T47D (cell line): ENCODE measurements around the gene NEK7.

ENCODE experiments used
- DNase-seq, 2 experiments: peaks; one replicate each; pipeline versions ENCODE4 v3.0.0 to v3.0.0-alpha.2; 2011 to 2012; ENCODE audit warnings: low read depth in 1 of 2, low spot score in 1 of 2
- JUND ChIP-seq: IDR thresholded peaks from 2 replicates; pipeline ENCODE4 v1.6.1; 2012; ENCODE audit warnings: low read depth
- in situ Hi-C: cut with HindIII; loops from 2 replicates; pipeline ENCODE4 v1.10.0; 2016; ENCODE audit warnings: low sequenced_read_pairs, low pct_unique_long_range_greater_than_20kb

NEK7 gene

DNA sequence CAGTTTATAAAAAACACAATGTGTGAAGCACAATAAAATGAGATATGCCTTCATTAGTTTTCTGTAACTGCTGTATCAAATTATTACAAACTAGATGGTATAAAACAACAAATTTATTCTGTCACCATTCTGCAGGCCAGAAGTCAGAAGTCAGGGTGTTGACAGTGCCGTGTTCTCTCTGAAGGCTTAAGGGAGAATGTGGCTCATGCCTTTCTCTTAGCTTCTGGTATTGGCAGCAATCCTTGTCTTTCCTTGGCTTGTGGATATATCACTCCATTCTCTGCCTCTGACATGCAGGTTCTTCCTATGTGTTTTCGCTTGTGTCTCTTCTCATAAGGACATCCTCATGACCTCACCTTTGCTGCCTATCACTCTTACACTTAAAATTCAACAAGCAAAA, 10.1 kb downstream of the NEK7 start:
- in situ Hi-C loops, result no loop called here
- no peak for DNase-seq
- TF ChIP-seq JUND, result no peak

DNA sequence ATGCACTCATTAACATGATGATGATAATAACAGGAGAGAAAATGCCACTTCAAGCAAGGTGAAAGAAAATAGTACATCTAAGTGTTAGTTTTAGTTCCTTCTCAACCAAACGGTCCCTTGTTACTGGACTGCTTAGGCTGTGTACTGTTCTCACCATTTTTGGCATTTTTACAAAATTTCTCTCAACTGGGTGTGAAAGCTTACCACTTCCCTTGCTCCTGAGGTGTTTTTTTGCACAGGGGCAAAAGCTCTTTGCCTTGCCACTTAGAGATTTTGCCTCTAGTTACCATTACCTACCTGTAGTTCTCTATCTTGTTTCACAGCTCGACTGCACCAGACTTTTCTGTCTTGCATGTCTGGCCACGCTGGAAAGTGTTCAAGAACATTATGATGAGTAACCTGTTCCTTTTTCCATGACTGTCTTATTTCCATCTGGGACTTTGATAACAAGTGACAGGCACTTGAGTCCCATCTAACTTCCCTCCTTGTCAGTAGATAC, 10.7 kb downstream of the NEK7 start:
- in situ Hi-C loops, result no loop called here

DNA sequence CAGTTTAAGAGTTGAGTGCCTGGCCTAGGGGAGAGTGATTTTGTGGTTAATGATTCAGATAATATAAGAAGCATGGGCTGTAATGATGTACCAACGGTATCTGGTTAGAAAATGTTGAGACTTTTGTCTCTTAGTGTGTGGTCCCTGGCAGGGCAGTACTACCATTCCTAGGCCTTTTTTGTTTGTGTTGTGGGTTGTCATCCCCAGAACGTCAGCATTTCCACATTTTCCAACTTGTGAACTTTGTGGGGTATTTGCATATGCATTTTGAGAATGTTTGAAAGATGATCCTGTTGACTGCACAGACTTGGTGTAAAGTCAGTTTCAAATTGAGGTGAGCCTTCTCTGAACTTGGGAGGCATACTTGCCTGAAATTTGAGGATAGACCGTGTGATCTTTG, 11.4 kb downstream of the NEK7 start:
- TF ChIP-seq JUND, result no peak
- peak in 1 of 2 experiments; percentile 24 for DNase-seq
- in situ Hi-C loops, result no loop called here

More for the DNA sequence above, 10.7 kb downstream of the NEK7 start:
- no peak for TF ChIP-seq JUND
- DNase-seq, result no peak

DNA sequence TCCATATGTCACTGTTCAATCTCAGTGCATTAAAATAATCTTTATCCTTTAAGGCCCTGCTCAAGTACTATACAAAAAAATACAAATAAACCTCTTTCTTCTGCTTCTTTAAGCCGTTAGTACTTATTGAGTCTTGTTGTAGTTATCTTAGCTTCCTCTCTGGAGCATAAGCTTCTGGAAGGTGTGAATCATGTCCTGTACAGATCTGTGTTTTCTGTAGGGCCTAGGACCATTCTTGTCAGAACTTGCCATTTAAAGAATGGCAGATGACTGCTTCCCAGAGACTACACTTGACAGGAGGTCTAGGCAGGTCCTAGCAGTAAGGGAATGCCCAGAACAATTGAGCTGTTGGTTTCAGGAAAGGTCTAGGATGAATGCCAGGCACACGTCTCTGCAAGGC, 12.9 kb downstream of the NEK7 start:
- no peak for TF ChIP-seq JUND

DNA sequence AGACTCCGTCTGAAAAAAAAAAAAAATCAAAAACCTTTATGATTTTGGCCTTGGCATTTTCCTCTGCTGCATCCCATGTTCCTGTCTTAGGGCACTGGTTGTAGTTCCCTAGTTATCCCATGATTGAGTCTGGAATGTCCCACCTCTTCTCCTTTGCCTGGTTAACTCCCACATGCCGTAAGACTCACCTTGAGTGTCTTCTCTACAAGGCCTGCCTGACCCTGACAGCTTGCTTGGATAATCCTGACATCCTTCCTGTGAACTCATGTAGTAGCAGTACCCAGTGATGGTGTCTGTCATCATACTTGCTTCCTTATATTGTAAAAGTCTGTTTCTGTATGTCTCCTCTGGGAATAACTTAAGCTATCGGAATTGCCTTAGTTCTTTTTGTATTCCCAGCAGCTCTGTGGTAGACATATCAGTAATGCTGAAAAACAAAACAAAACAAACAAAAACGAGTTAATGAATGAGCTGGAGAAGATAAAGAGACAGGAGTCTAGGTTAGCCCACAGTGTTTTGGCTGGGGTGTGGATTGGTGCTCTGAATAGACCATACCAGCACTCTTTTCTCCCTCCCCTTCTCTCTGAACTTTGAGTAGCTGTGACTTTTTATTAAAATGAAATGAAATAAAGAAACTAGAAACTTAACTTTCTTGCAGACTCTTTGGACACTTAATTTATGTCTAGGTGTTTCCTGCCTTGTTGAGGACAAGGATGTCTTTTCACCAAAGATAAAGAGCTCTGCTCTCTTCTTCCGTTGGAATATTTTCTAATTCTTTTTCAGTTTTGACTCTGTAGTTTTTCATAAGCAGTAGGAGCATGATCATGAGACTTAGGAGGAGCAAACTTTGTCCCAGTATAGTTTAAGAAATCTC, 15.1 kb downstream of the NEK7 start:
- DNase-seq, result no peak
- TF ChIP-seq JUND, result no peak
- in situ Hi-C loops, result no loop called here

More for the DNA sequence above, 12.9 kb downstream of the NEK7 start:
- DNase-seq, result no peak
- in situ Hi-C loops, result no loop called here

DNA sequence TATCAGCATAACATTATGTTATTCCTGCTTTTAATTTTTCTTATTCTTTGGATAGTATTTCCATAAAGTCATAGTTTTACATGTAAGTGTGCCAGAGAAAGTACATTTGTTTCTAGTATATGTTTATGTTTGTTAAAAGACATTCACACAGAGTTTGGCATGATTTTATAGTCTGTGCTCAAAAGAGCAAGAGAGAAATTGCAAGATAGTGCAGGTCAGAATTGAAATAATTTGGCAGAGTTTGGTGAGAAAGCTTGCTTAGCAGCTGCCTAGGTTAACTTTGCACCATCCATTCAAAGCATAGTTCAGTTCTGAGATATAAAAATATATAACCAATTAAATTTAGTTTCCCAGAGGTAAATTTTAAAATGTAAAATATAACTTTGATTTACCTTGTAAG, 17.0 kb downstream of the NEK7 start:
- no peak for TF ChIP-seq JUND
- in situ Hi-C loops, result no loop called here
- DNase-seq, result no peak

DNA sequence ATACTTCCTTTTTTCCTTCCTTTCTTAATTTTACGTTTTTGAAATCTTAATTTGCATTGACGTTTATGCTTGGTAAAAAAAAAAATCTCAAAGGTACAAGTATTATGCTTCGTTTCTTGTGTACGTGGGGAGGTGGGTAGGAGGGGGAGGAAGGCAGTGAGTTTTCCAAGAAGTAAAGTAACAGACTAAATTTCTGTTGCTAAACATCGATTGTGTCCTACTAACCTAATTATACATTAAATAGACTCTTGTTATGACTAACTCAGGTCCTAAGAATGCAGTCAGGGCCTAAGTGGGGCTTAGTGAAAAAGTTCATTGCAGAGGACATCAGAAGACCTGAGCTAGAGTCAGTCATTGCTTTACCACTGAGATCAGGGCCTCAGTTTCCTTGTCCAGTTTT, 17.5 kb downstream of the NEK7 start:
- in situ Hi-C loops, result no loop called here
- no peak for TF ChIP-seq JUND
- DNase-seq, result no peak

DNA sequence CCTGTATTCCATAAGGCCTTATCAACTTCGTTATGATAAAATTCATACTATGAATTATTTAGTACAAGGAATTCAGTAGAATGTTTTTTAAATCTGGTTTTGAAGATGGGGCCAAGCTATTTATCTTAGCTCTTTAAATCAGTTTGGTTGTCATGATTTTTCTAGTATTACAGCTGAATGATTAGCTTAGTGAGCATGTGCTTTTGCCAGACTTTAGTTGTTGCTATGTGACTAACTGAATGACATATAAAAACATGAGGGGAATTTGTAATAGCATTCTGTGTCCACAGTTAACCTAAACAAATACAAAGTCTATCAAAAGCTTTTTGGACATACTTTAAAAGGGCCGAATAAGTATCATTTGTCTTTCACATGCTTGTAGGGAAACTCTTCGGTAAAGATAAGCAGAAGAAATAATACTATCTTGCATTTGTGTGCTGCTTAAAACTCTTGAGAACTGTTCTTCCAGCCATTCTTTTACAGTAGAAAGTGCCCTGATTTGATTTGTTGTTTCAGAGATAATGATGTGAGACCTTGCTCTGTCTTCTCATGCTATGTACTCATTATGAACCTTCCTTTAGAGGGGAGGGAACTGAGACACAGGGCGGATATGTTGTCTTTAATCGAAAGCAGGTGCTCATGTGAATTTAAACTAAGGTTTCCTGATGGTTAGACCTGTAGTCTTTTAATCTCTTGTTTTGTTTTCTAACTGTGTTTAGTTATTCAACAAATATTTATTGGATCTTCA, 18.8 kb downstream of the NEK7 start:
- in situ Hi-C loops, result no loop called here
- no peak for DNase-seq
- TF ChIP-seq JUND, result no peak

DNA sequence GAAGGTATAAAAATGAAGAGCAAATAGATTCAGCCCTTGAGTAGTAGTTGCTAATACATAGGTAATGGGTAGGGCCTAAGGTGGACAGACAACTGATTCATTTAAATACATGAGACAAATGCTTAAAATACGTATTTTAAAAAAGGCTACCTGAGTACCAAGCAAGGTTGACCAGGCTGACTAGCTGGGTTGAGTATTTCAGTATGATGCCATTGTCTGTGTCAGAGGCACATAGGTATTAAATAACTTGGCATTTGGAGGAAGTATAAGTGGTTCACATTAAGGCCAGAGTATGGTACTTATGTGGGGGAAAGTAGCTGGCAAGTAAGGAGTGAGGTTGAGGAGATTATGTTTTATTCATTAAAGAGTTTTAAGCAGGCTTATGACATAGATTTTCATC, 19.4 kb downstream of the NEK7 start:
- DNase-seq, result no peak
- in situ Hi-C loops, result no loop called here
- no peak for TF ChIP-seq JUND

DNA sequence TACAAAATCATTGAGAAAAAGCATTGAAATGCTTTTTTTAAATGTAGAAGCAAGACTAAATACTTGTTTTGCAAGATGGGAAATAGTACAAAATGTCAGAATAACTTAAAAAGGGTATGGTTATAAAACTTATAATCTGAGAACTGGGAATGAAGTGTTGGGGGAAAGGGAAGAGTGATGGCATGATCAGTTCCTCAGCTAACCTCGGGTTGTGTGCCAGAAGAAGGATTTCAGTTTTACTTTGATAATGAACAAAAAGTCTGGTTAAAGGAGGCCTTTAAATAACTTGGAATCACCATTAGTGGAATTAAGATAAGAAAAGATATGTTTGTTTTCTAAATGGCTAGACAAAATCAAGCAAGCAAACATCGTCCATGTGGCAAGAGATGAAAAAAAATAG, 20.7 kb downstream of the NEK7 start:
- in situ Hi-C loops, result no loop called here
- DNase-seq, result no peak
- TF ChIP-seq JUND, result no peak

DNA sequence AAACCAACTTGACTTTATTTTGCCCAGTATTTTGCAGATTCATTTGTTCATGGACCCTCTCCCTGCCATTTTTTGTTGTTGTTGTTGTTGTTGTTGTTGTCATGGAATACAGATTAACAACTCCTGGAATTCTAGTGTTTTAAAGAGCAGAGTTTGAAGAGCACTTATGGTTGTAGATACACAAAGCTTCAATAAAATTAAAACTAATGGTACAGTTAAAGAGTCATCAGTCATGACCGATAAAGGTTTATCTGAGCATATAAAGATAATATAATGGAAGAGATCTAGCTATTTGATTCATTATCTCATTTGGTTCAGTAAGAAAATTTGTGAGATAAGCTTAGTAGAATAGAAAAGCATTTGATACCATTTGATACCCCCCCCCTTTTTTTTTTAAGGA, 21.8 kb downstream of the NEK7 start:
- no peak for DNase-seq
- in situ Hi-C loops, result no loop called here

DNA sequence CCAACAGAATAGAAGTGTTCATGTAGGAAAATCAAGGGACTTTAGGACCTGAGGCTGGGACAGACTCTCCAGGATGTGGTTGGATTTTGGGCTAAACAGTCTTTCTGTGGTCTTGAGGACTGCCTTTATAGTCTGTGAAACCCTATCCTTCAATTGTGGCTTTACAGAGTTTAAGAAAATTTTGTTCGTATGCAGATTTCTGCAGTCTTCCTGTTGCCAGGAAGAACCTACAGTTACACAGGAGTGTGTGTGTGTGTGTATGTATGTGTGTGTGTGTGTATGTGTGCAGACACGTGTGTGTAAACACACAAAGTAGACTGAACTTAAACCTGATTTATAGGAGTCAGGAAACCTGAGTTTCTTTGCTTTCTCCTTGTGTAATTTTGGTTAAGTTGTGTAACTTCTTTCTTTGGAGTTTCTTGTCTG, 22.8 kb downstream of the NEK7 start:
- in situ Hi-C loops, result no loop called here
- no peak for DNase-seq

More for the DNA sequence above, 21.8 kb downstream of the NEK7 start:
- no peak for TF ChIP-seq JUND

DNA sequence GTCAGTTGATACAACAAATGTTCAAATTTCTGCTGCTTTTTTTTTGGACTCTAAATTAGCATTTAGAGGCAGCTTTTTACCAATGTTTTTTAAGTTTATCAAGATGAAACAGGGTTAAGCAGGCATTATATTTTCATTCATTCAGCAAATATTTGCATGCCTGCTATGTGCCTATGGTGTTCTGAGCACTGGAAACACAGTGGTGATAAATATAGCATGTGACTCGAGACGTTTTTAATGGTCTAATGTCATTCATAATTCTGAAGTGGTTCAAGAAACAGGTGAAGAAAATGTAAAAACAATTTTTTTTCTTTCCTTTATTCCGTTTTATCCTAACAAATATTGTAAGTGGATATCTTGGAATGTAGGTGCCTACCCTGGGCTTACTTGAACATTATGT, 26.8 kb downstream of the NEK7 start:
- TF ChIP-seq JUND, result no peak
- DNase-seq, result no peak
- in situ Hi-C loops, result no loop called here

More for the DNA sequence above, 22.8 kb downstream of the NEK7 start:
- no peak for TF ChIP-seq JUND
